ENCODE data around the gene MRPL37. TPM values are rescaled to one million over a fixed set of nuclear protein-coding genes. Genes with fewer than 3 reads are reported as not detected.
"Not testable (repeated sequence)": the region's sequence is repeated elsewhere in the genome, so short reads cannot be mapped to it uniquely, and the experiment has no call there.

Gene MRPL37
- total RNA-seq, 2 donors from 2014 or later = 43.2 to 55.0 TPM

DNA sequence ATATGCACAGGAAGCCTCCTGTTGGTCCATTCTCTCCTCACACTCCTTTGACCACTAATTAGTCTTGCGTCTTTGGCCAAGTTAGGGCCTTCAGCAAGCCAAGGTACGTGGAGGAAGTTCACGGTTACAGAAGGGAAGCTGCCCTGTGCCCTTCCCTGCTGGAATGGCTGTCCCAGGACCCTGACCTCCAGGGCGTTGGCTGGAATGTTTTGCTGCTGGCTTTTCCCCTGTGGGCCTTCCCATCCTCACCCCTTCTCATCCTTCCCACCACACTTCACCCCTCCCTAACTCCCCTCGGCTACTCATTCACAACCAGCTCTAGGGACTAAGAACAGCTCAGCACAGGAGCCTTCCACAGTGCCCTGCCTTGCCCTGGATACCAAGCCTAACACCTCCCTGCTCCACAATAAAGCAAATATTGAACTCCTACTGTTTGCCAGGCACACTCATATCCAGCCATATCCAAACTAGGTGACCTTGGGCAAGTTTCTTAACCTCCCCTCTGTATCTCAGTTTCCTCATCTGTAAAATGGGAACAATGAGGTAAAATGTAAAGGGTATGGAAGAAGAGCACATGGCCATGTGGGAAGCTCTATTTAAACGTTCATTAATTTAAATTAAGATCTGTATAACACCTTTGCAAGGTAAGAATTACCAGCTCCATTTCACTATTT, 38.3 kb upstream of the MRPL37 start:
- H3K27ac ChIP-seq = no peak overlapping the region
- TF ChIP-seq, protein P1, sequence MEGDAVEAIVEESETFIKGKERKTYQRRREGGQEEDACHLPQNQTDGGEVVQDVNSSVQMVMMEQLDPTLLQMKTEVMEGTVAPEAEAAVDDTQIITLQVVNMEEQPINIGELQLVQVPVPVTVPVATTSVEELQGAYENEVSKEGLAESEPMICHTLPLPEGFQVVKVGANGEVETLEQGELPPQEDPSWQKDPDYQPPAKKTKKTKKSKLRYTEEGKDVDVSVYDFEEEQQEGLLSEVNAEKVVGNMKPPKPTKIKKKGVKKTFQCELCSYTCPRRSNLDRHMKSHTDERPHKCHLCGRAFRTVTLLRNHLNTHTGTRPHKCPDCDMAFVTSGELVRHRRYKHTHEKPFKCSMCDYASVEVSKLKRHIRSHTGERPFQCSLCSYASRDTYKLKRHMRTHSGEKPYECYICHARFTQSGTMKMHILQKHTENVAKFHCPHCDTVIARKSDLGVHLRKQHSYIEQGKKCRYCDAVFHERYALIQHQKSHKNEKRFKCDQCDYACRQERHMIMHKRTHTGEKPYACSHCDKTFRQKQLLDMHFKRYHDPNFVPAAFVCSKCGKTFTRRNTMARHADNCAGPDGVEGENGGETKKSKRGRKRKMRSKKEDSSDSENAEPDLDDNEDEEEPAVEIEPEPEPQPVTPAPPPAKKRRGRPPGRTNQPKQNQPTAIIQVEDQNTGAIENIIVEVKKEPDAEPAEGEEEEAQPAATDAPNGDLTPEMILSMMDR (IDR thresholded peaks at IDR 0.05) = no peak
- H3K9me3 ChIP-seq = no peaks in the 10 kb centered on the region
- no peaks in the 10 kb centered on the region for H3K36me3 ChIP-seq
- ATAC-seq (ENCODE audit: insufficient number of reproducible peaks, low FRiP score, low read depth) = no peak
- H3K4me1 ChIP-seq (ENCODE audit: control insufficient read depth in 1 of 2, low read depth in 2 of 2) = no peaks in the 10 kb centered on the region
- no peak overlapping the region for H3K4me3 ChIP-seq
- no peak for DNase-seq (ENCODE audit: low spot score)
- no peaks in the 10 kb centered on the region for H3K27me3 ChIP-seq (replicated peaks; ENCODE audit: insufficient read depth)

DNA sequence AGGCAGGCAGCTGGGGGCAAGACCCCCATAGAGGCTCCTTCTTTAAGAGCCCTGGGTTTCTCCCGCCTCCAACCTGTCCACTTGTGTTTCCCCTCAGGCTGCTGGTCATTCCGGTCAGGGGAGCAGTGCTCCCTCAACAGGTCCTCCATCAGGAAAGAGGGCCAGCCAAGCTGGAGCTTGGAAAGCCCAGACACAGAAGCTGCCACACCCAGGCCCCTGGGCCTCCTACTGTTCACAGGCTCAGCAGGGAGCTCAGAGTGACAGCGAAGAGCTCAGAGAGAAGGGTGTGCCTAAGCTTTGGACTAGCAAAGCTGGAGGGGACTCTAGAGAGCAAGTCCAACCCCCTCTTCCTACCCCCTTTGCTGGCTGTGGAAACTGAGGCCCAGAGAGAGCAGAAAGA, 36.9 kb upstream of the MRPL37 start:
- Histone ChIP-seq H3K9me3 (no peaks in the 10 kb centered on the region), H3K27me3 (replicated peaks; ENCODE audit: insufficient read depth) (no peaks in the 10 kb centered on the region), H3K4me1 (ENCODE audit: control insufficient read depth in 1 of 2, low read depth in 2 of 2) (no peaks in the 10 kb centered on the region), H3K27ac (no peak overlapping the region), H3K36me3 (no peaks in the 10 kb centered on the region), H3K4me3 (no peak overlapping the region)
- DNase-seq (ENCODE audit: low spot score) (no peak), ATAC-seq (ENCODE audit: insufficient number of reproducible peaks, low FRiP score, low read depth) (no peak)
- TF ChIP-seq, protein P1 (IDR thresholded peaks at IDR 0.05) = no peak

DNA sequence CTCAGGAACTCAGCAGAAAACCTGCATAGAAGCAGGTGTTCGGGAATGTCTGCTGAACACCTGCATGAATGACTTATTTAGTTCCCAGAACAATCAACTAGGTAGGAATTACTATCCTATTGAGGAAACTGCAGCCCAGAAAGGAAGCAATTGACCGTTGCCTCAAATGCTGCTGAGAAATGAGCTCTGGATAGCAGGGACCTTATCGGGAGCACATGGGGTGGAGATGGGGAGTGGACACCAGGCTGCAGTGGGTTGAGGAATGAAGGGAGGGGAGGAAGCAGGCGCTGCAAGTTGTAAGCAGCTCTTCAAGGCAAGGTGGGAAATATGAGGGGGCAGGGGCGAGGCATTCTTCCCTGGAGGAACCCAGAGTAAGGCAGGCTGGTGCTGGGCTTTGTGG, 36.4 kb upstream of the MRPL37 start:
- Histone ChIP-seq H3K4me3 (no peak overlapping the region), H3K36me3 (no peaks in the 10 kb centered on the region), H3K27me3 (replicated peaks; ENCODE audit: insufficient read depth) (no peaks in the 10 kb centered on the region), H3K4me1 (ENCODE audit: control insufficient read depth in 1 of 2, low read depth in 2 of 2) (no peaks in the 10 kb centered on the region), H3K27ac (no peak overlapping the region), H3K9me3 (no peaks in the 10 kb centered on the region)
- DNase-seq (ENCODE audit: low spot score) (no peak), ATAC-seq (ENCODE audit: insufficient number of reproducible peaks, low FRiP score, low read depth) (no peak)
- TF ChIP-seq, protein P1 (IDR thresholded peaks at IDR 0.05) = no peak

DNA sequence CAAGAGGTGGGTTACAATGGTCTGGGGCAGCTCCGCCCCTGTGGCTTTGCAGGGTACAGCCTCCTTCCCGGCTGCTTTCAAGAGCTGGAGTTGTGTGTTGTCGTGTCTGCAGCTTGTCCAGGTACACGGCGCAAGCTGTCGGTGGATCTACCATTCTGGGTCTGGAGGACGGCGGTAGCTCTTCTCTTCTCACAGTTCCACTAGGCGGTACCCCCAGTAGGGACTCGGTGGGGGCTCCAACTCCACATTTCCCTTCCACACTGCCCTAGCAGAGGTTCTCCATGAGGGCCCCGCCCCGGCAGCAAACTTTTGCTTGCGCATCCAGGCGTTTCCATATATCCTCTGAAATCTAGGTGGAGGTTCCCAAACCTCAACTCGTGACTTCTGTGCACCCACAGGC, 34.8 kb upstream of the MRPL37 start:
- no peaks in the 10 kb centered on the region for H3K4me1 ChIP-seq (ENCODE audit: control insufficient read depth in 1 of 2, low read depth in 2 of 2)
- no peaks in the 10 kb centered on the region for H3K9me3 ChIP-seq
- TF ChIP-seq, protein P1 (IDR thresholded peaks at IDR 0.05) = no peak
- H3K4me3 ChIP-seq = no peak overlapping the region
- no peaks in the 10 kb centered on the region for H3K27me3 ChIP-seq (replicated peaks; ENCODE audit: insufficient read depth)
- ATAC-seq (ENCODE audit: insufficient number of reproducible peaks, low FRiP score, low read depth) (no peak), DNase-seq (ENCODE audit: low spot score) (no peak)
- no peak overlapping the region for H3K27ac ChIP-seq
- H3K36me3 ChIP-seq = no peaks in the 10 kb centered on the region

DNA sequence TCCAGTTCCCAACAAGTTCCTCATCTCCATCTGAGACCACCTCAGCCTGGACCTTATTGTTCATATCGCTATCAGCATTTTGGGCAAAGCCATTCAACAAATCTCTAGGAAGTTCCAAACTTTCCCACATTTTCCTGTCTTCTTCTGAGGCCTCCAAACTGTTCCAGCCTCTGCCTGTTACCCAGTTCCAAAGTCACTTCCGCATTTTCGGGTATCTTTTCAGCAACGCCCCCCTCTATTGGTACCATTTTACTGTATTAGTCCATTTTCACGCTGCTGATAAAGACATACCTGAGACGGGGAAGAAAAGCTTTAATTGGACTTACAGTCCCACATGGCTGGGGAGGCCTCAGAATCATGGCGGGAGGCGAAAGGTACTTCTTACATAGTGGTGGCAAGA, 33.6 kb upstream of the MRPL37 start:
- not testable (repeated sequence) for H3K36me3 ChIP-seq; ATAC-seq (ENCODE audit: insufficient number of reproducible peaks, low FRiP score, low read depth); H3K9me3 ChIP-seq; DNase-seq (ENCODE audit: low spot score); H3K4me1 ChIP-seq (ENCODE audit: control insufficient read depth in 1 of 2, low read depth in 2 of 2); H3K27me3 ChIP-seq (replicated peaks; ENCODE audit: insufficient read depth); H3K27ac ChIP-seq; H3K4me3 ChIP-seq
